DMS79 treated with DMSO at 0.1 percent for 48 hours (cell line): Measurements from ENCODE around the gene SMIM26.

Experiments used
- DNase-seq: peaks from one replicate; lab custom pipeline; 2025; lab: John Stamatoyannopoulos, UW

SMIM26 gene

DNA sequence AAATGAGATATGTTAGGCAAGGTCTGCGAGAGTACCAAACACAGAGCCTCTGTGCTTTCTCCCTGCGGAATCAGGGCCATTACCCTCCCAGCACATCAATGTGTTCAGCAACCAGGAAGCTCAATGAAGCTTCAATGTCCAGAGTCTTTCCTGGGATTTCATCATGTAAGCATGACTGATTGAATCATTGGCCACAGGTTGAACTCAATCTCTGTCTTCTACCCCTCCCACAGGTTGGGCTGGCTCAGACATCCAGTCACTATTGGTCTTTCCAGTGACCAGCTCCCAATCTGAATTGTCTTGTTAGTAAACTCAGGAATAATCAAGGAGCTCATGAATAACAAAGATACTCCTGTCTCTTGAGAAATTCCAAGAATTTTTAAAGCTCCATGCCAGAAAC is 17.9 kb downstream of the SMIM26 start:
- DNase-seq, result peak; percentile 25

- DNase-seq, result peak; percentile 55
Measured at GRCh38 chr20:18587665-18588573, 20.7 kb downstream of the SMIM26 start, which contains the start of gene DTD1. Gene DTD1, plus strand, starts transcription at chr20:18588054. Its CDS starts 19 bp downstream, at chr20:18588073.

DNA sequence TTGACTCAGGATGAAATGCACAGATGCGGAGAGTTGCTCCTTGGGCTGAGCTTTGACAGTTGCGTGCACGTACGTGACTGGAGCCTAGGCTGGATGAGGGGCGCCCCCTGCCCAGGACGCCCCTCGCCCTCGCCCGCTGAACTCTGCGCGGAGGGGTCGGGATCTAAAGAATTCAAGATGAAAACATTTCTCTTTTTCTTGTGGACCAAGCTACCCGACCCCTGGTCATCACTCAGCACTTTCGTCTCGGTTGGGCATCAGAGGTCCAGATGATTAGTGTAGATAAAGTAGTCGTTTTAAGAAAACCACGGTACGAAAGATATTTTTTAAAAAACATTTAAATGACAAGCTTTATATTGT is 21.3 kb downstream of the SMIM26 start:
- DNase-seq, result peak; percentile 35

DNA sequence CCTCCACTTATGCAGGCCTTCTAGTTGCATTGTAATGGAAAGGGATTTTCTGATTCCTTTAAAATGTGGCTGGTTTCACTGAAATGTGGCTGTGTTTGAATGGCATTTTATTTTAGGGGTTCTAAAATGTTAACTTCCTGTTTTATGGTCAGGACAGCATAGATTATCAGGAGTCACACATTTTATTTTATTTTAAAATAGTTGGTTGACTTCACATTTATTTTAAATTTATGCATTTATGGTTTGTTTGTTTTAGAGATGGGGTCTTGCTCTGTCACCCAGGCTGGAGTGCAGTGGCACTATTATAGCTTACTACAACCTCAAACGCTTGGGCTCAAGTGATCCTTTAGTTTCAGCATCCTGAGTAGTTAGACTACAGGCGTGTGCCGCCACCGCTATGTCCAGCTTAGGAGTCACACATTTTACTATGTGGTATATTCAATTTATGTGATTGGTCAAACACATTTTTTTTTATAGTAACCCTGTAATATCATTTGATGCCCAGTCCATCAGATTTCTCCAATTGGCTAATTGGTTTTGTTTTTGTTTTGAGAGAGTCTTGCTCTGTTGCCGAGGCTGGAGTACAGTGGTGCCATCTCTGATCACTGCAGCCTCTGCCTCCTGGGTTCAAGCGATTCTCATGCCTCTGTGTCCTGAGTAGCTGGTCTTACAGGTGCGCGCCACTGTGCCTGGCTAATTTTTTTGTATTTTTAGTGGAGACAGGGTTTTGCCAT is 22.9 kb downstream of the SMIM26 start:
- no peak for DNase-seq

DNA sequence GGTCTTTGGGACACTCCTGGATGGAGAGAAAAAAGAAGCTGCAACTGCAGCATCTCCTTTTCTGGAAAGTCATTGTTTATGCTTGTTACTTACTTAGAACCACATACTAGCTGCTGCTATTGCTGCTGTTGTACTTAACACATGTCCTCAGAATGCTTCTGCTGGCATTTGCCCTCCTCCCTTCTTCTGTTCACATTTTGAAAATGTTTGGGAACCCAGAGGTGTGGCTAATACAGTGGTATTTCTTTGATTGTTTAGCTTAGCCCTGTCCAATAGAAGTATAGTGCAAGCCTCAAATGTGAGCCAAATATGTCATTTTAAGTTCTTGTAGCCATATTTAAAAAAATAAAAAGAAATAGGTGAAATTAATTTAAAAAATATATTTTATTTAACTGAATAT is 29.0 kb downstream of the SMIM26 start:
- no peak for DNase-seq

- DNase-seq, result no peak
Measured at GRCh38 chr20:18609741-18610140, 42.5 kb downstream of the SMIM26 start.

GRCh38 chr20:18611492-18611891 is 44.3 kb downstream of the SMIM26 start:
- no peak for DNase-seq

DNA sequence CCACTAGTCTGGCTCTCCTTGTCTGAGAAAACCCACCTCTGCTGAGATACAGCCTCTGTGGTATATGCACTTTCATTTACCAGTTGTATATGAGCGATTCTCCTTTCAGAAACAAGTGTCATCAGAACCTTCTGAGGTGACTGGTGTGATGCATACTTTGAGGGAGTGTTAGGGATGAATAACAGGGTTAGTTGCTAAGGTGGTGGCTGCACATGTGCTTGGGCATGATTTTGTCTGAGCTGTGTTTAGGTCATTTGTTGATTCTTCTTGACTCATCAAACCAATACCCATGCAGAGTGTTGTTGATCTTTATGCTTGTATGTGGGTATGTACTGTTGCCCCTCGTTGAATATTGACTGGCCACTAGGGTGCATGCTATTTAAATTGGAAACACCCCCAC is 46.3 kb downstream of the SMIM26 start:
- DNase-seq, result no peak

DNA sequence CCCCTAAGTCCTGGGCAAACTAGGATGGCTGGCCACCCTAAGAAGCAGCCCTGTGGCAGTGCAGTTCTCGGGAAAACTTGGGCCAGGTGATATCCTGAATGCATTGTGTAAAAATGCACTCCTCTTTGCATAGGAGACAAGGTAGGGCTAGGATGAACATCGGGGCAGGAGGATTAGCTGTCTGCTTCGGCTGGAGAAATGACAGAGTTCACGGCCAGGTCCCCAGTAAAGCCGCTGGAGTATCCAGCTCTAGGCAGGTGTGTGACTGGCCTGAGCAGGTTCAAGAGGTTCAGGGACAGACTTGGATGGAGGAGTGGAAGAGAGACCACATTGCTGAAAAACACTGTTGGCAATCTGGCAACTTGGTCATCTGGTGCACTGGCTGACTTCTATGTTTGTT is 47.0 kb downstream of the SMIM26 start:
- no peak for DNase-seq

- peak; percentile 21 for DNase-seq
Measured at GRCh38 chr20:18615020-18615650, 47.9 kb downstream of the SMIM26 start.
